SHP77 treated with DMSO at 0.1 percent for 48 hours (cell line): ENCODE results near the gene GBX2.

ENCODE experiments used
- DNase-seq: peaks from one replicate; lab custom pipeline; 2025; lab: John Stamatoyannopoulos, UW

Gene GBX2

GRCh38 chr2:236168110-236169080 lies at the start of gene GBX2:
Gene GBX2 (minus strand): TSS chr2:236168386. CDS start chr2:236167971, 415 bp downstream.
- peak; percentile 62 for DNase-seq

DNA sequence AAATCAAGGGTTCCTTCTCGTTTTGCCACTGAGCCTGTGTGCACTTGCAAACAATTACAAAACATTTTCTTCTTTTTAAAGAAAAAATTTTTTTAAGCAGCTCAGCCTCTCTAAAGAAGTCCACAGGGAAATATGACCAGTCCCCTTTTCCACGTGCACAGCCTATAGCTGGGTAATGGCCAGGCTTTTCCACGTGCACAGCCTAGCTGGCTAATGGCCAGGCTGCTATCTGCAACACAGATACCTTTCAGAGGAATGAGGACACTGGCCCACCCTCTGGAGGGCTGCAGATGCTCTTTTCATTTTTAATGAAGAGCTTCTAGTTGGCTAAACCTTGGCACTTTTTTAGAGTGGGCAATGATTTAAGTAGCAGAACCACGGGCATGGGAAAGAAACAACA lies 49.7 kb upstream of the GBX2 start:
- no peak for DNase-seq

GRCh38 chr2:236216711-236217110 lies 48.5 kb upstream of the GBX2 start:
- no peak for DNase-seq

- peak; percentile 38 for DNase-seq
These were observed 47.7 kb upstream of the GBX2 start for GRCh38 chr2:236215761-236216333.

GRCh38 chr2:236215196-236215595 lies 47.0 kb upstream of the GBX2 start:
- no peak for DNase-seq

- DNase-seq = no peak
These were observed 46.3 kb upstream of the GBX2 start for GRCh38 chr2:236214376-236214995.

- DNase-seq = no peak
These were observed 43.1 kb upstream of the GBX2 start for GRCh38 chr2:236211296-236211695.

- no peak for DNase-seq
These were observed 42.4 kb upstream of the GBX2 start for GRCh38 chr2:236210536-236210935.

- no peak for DNase-seq
These were observed 41.8 kb upstream of the GBX2 start for GRCh38 chr2:236209996-236210395.

DNA sequence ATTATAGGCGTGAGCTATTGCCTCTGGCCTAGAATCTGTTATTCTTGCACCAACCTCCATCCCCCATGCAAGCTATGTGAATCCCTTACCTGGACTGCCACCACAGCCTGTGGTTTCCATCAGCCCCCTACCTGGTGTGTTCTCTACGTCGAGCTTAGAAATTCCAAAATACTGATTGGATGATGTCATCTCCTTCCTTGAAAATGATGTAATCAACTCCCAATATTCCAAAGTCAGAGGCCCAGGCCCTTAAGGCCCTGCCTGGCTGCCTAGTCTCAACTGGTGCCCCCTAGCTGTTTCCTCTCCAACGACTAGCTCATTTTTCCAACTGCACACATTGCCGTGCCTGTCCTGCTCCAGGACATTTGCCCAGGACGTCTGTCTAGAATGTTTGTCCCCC lies 41.3 kb upstream of the GBX2 start:
- DNase-seq = no peak

GRCh38 chr2:236208019-236208926 lies 40.1 kb upstream of the GBX2 start:
- no peak for DNase-seq

DNA sequence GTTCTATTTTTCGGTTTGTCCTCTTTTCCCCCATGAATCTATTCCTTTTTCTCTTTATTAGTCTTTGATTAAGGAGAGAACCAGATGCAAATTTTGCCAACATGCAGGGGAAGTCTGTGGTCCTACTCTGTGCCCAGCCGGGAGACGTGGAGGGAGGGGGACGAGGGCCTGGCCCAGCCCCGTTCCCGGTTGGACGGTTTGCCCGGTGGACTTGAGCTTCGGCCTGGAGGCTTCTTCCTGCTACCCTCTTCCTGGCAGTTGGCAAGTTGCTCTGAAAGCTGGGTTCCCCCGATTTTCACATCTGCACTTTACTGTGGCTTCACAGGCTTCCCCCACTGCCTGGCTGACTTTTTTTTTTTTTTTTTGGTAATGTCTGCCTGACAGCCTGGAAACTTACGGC lies 39.3 kb upstream of the GBX2 start:
- DNase-seq = no peak

- no peak for DNase-seq
These were observed 37.9 kb upstream of the GBX2 start for GRCh38 chr2:236205867-236206645.

DNA sequence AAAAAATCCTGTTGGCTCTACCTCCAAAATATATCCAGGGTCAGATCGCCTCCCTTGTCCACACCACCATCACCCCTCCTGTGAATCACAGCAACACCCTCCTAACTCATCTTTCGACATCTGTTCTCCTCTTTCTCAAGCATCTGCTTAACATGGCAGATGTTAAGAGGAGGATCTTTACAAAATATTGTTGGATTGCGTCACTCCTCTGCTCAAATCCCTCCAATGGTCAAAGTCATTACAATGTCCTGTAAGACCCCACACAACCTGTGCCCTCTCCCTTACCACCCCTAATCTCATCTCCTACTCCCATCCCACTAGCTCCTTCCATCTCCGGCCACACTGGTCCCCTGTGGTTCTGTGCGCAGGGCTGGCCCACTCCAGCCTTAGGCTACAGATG lies 36.8 kb upstream of the GBX2 start:
- DNase-seq = no peak

- DNase-seq = no peak
These were observed 32.2 kb upstream of the GBX2 start for GRCh38 chr2:236200378-236200777.

DNA sequence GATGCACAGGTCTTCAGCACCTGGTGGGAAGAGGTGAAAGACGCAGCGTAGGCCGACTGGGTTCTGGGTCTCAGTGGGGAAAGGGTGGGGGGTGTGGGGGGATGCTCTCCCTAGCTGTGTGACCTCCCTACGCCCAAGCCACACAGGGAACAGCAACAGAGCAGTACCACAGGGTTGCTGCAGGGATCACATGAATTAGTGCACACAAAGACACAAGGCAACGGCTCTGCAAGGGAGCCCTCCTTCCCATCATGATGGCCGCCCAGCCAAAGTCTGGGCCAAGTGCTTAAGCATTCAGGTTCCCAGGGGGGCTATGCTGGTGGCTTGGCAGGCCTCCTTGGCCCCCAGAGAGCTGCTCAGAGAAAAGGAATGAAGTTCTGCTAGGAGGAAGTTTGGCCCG lies 28.2 kb upstream of the GBX2 start:
- no peak for DNase-seq

DNA sequence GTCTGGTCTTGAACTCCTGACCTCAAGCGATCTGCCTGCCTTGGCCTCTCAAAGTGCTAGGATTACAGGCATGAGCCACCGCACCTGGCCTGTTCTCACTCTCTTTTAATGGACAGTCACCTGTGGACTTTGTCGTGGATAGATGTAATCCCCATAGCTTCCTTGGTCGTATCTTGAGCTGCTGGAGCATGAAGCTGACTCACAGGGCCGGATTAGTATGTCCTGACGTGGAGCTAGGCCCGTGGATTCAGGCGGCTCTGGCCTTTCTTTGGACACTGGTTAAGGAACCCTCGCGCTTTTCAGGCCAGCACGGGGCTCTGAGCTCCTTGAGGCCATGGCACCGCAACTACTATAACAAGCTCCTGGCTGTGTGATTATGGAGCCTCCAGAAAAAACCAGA lies 27.5 kb upstream of the GBX2 start:
- no peak for DNase-seq

GRCh38 chr2:236194786-236195185 lies 26.6 kb upstream of the GBX2 start:
- DNase-seq = no peak

GRCh38 chr2:236193026-236193425 lies 24.8 kb upstream of the GBX2 start:
- no peak for DNase-seq

DNA sequence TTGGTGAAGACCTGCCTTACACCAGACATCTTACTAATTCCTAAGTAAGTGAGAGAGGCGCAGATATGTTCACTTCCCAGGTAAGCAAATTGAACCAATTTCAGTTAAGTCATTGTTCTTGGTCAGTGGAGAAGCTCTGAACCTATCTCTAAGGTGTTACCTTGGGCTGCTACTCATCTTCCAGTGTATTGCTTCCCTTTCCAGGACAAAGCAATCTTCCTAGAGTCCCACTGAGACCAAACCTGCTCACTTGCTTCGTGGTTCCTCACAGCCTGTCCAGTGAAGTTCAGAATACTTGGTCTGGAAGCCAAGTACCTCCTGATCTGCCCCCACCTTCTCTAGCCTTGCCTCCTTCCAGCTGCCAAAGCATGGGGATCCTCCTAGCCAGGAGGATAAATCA lies 22.5 kb upstream of the GBX2 start:
- DNase-seq = no peak

DNA sequence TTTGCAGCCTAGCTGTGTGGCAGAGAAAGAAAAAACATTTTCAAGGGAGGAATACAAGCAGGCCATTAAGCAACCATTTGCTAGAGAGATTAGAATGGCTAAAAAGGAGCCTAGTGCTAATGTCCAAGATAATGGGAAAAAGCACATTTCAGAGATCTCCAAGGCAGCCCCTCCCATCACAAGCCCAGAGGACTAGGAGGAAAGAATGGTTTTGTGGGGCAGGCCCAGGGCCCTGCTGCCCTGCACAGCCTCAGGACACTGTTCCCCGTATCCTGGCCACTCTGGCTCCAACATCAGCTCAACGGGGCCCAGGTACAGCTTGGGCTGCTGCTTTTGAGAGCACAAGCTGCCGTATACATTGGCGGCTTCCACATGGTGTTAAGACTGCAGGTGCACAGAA lies 16.5 kb upstream of the GBX2 start:
- no peak for DNase-seq
